CD4-positive, alpha-beta T cell treated with Interleukin-6 at 100 ng/mL for 8 hours (primary cell): ENCODE data around the gene HCRTR1.

ENCODE experiments used
- DNase-seq: peaks from one replicate; pipeline ENCODE4 v3.0.0-alpha.2; 2020; ENCODE audit warnings: mixed read lengths, low spot score

HCRTR1 gene

GRCh38 chr1:31598980-31599379 is 18.5 kb upstream of the HCRTR1 start:
- DNase-seq: no peak

- no peak for DNase-seq
Measured at GRCh38 chr1:31600641-31601040, 16.8 kb upstream of the HCRTR1 start.

GRCh38 chr1:31602081-31602480 is 15.4 kb upstream of the HCRTR1 start:
- DNase-seq: no peak

GRCh38 chr1:31605908-31606427 is 11.5 kb upstream of the HCRTR1 start:
- DNase-seq: no peak

- no peak for DNase-seq
Measured at GRCh38 chr1:31607360-31607759, 10.1 kb upstream of the HCRTR1 start.

- DNase-seq: no peak
Measured at GRCh38 chr1:31609514-31610118, 7.9 kb upstream of the HCRTR1 start.

GRCh38 chr1:31614414-31615005 is 3.0 kb upstream of the HCRTR1 start:
- no peak for DNase-seq

GRCh38 chr1:31615414-31615813 is 2.1 kb upstream of the HCRTR1 start:
- DNase-seq: no peak

- DNase-seq: no peak
Measured at GRCh38 chr1:31615939-31616338, 1.6 kb upstream of the HCRTR1 start.

GRCh38 chr1:31617916-31618746 is 642 bp downstream of the HCRTR1 start:
- DNase-seq: peak; percentile 11

GRCh38 chr1:31618916-31619846 is 1.7 kb downstream of the HCRTR1 start:
- DNase-seq: no peak

- no peak for DNase-seq
Measured at GRCh38 chr1:31620631-31621497, 3.4 kb downstream of the HCRTR1 start.

GRCh38 chr1:31621498-31621820 is 4.0 kb downstream of the HCRTR1 start:
- no peak for DNase-seq

- DNase-seq: no peak
Measured at GRCh38 chr1:31621847-31622730, 4.6 kb downstream of the HCRTR1 start.

- no peak for DNase-seq
Measured at GRCh38 chr1:31623365-31623764, 5.9 kb downstream of the HCRTR1 start.

GRCh38 chr1:31624309-31624708 is 6.8 kb downstream of the HCRTR1 start:
- no peak for DNase-seq

GRCh38 chr1:31624731-31625514 is 7.4 kb downstream of the HCRTR1 start:
- no peak for DNase-seq

GRCh38 chr1:31625561-31626222 is 8.2 kb downstream of the HCRTR1 start:
- DNase-seq: no peak
